WERI-Rb-1 (cell line): Measurements from ENCODE around the gene SPTLC3.

Experiments
- DNase-seq: peaks from one replicate; pipeline ENCODE4 v3.0.0-alpha.2; 2020
- H3K27ac ChIP-seq: fragments of 250-450 bp; sonication (Bioruptor Pico); 2 replicates; pipeline ENCODE4 v1.5.1; 2020; ENCODE audit warnings: mild to moderate bottlenecking, moderate library complexity
- H3K27me3 ChIP-seq: fragments of 250-450 bp; sonication (Bioruptor Pico); 2 replicates; pipeline ENCODE4 v1.5.1; 2021; ENCODE audit warnings: mild to moderate bottlenecking, low read depth, moderate library complexity; ENCODE audit not compliant: insufficient read depth, severe bottlenecking
- H3K36me3 ChIP-seq: fragments of 250-450 bp; sonication (Bioruptor Pico); 2 replicates; pipeline ENCODE4 v1.5.1; 2020; ENCODE audit warnings: mild to moderate bottlenecking, moderate library complexity
- H3K4me3 ChIP-seq: 2 replicates; pipeline ENCODE4 v1.5.1; 2011; ENCODE audit warnings: low read depth, mild to moderate bottlenecking, control low read depth, low read length
- H3K9me3 ChIP-seq: fragments of 250-450 bp; sonication (Bioruptor Pico); 2 replicates; pipeline ENCODE4 v1.5.1; 2021; ENCODE audit warnings: mild to moderate bottlenecking, moderate library complexity; ENCODE audit not compliant: severe bottlenecking
- TF ChIP-seq, protein P1 (sequence below): IDR thresholded peaks from 2 replicates; pipeline ENCODE4 v1.5.1; 2011; ENCODE audit warnings: low read depth, mild to moderate bottlenecking, control low read depth, inconsistent platforms, low read length

SPTLC3 gene

DNA sequence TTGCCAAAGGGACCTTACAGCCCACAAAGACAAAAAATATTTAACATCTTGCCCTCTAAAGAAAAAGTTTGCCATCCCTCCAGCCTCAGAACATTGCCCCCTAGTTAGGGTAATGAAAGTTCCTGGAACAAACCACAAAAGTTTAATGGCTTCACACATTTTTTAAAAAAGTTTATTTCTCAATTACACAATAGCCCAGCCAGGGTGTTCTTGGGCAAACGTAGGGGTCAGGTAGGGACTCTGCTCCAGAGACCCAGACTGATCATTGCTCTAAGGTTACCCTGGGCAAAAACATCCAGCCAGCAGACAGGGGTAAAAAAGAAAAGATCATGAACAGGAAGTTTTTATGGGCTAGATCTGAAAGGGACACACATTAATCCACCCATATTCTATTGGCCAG, 207.8 kb downstream of the SPTLC3 start:
- no peak overlapping the region for H3K27ac ChIP-seq
- TF ChIP-seq, protein P1, sequence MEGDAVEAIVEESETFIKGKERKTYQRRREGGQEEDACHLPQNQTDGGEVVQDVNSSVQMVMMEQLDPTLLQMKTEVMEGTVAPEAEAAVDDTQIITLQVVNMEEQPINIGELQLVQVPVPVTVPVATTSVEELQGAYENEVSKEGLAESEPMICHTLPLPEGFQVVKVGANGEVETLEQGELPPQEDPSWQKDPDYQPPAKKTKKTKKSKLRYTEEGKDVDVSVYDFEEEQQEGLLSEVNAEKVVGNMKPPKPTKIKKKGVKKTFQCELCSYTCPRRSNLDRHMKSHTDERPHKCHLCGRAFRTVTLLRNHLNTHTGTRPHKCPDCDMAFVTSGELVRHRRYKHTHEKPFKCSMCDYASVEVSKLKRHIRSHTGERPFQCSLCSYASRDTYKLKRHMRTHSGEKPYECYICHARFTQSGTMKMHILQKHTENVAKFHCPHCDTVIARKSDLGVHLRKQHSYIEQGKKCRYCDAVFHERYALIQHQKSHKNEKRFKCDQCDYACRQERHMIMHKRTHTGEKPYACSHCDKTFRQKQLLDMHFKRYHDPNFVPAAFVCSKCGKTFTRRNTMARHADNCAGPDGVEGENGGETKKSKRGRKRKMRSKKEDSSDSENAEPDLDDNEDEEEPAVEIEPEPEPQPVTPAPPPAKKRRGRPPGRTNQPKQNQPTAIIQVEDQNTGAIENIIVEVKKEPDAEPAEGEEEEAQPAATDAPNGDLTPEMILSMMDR, result no peak
- no peak for DNase-seq
- peaks cover 23% of the 10 kb centered on the region for H3K27me3 ChIP-seq
- no peaks in the 10 kb centered on the region for H3K36me3 ChIP-seq
- H3K4me3 ChIP-seq, result no peak overlapping the region
- no peaks in the 10 kb centered on the region for H3K9me3 ChIP-seq
